A673 (cell line): ENCODE data around the gene KMT5C.

Experiments
- CTCF ChIP-seq: fragments of 300-800, 200-600 bp; sonication (generic); conservative IDR thresholded peaks from 2 replicates; pipeline ENCODE4 v1.5.1; 2017; ENCODE audit warnings: low read depth, mild to moderate bottlenecking, antibody characterized with exemption, low read length, moderate library complexity, mixed read lengths
- EZH2 ChIP-seq: fragments of 200-600 bp; sonication (generic); IDR thresholded peaks from 2 replicates; pipeline ENCODE4 v1.6.1; 2017; ENCODE audit warnings: borderline replicate concordance, low read depth, mild to moderate bottlenecking, mixed read lengths, antibody characterized with exemption, low read length; ENCODE audit not compliant: poor library complexity, severe bottlenecking

- no peak for TF ChIP-seq CTCF
- TF ChIP-seq EZH2 = no peak
Observed at GRCh38 chr19:55373993-55374757, 34.5 kb downstream of the KMT5C start.
